H9 (cell line): Measurements from ENCODE around the gene DDX27. TPM values are rescaled to one million over a fixed set of nuclear protein-coding genes. Genes with fewer than 3 reads are reported as not detected.
"Not testable (repeated sequence)": the region's sequence is repeated elsewhere in the genome, so short reads cannot be mapped to it uniquely, and the experiment has no call there.

Source experiments
- DNase-seq: peaks from one replicate; pipeline ENCODE4 v3.0.0-alpha.2; 2017
- H2AFZ ChIP-seq: one replicate; pipeline ENCODE4 v1.6.1; 2013; ENCODE audit warnings: mild to moderate bottlenecking, low read length, control low read depth, moderate library complexity
- H2AK5ac ChIP-seq: 2 replicates; pipeline ENCODE4 v1.6.1; 2013; ENCODE audit warnings: low read length, control low read depth, mixed read lengths; ENCODE audit not compliant: insufficient read length
- H2BK120ac ChIP-seq: one replicate; pipeline ENCODE4 v1.6.1; 2013; ENCODE audit warnings: low read depth, mild to moderate bottlenecking, low read length, control low read depth, inconsistent platforms; ENCODE audit not compliant: poor library complexity, severe bottlenecking
- H2BK12ac ChIP-seq: 2 replicates; pipeline ENCODE4 v1.6.1; 2013; ENCODE audit warnings: low read length, control low read depth, mixed read lengths, low read depth; ENCODE audit not compliant: insufficient read length
- H2BK15ac ChIP-seq: 2 replicates; pipeline ENCODE4 v1.6.1; 2013; ENCODE audit warnings: low read depth, low read length, control low read depth
- H2BK20ac ChIP-seq: one replicate; pipeline ENCODE4 v1.6.1; 2013; ENCODE audit warnings: low read depth, mild to moderate bottlenecking, low read length, control low read depth, inconsistent platforms; ENCODE audit not compliant: poor library complexity, severe bottlenecking
- H2BK5ac ChIP-seq: 2 replicates; pipeline ENCODE4 v1.6.1; 2013; ENCODE audit warnings: low read length, control low read depth, mixed read lengths; ENCODE audit not compliant: insufficient read length
- H3K14ac ChIP-seq: 2 replicates; pipeline ENCODE4 v1.6.1; 2013; ENCODE audit warnings: low read length, control low read depth; ENCODE audit not compliant: insufficient read depth
- H3K18ac ChIP-seq: 2 replicates; pipeline ENCODE4 v1.6.1; 2013; ENCODE audit warnings: low read depth, mild to moderate bottlenecking, mixed read lengths, low read length, control low read depth; ENCODE audit not compliant: insufficient read length
- H3K23ac ChIP-seq: 2 replicates; pipeline ENCODE4 v1.6.1; 2013; ENCODE audit warnings: low read length, control low read depth, mixed read lengths, low read depth; ENCODE audit not compliant: insufficient read length
- H3K23me2 ChIP-seq: 2 replicates; pipeline ENCODE4 v1.6.1; 2013; ENCODE audit warnings: low read depth, mild to moderate bottlenecking, mixed read lengths, low read length, control low read depth; ENCODE audit not compliant: insufficient read length, poor library complexity, severe bottlenecking
- H3K27ac ChIP-seq: 2 replicates; pipeline ENCODE4 v1.5.1; 2013; ENCODE audit warnings: low read length, control low read depth, mixed read lengths, low read depth; ENCODE audit not compliant: insufficient read length
- H3K27me3 ChIP-seq: 2 replicates; pipeline ENCODE4 v1.6.1; 2013; ENCODE audit warnings: low read length, control low read depth, inconsistent platforms; ENCODE audit not compliant: insufficient read depth
- H3K4ac ChIP-seq: 2 replicates; pipeline ENCODE4 v1.6.1; 2013; ENCODE audit warnings: low read depth, mild to moderate bottlenecking, control low read depth, inconsistent platforms, low read length, moderate library complexity
- H3K4me1 ChIP-seq: 2 replicates; pipeline ENCODE4 v1.6.1; 2013; ENCODE audit warnings: low read length, control low read depth, inconsistent platforms; ENCODE audit not compliant: insufficient read depth
- H3K4me2 ChIP-seq: 2 replicates; pipeline ENCODE4 v1.6.1; 2013; ENCODE audit warnings: low read length, control low read depth, mixed read lengths; ENCODE audit not compliant: insufficient read length, insufficient read depth
- H3K56ac ChIP-seq: 2 replicates; pipeline ENCODE4 v1.6.1; 2013; ENCODE audit warnings: low read depth, mild to moderate bottlenecking, mixed read lengths, low read length, control low read depth; ENCODE audit not compliant: insufficient read length
- H3K79me1 ChIP-seq: 2 replicates; pipeline ENCODE4 v1.6.1; 2013; ENCODE audit warnings: low read depth, mild to moderate bottlenecking, moderate library complexity, low read length, control low read depth, inconsistent platforms; ENCODE audit not compliant: insufficient read depth, poor library complexity, severe bottlenecking
- H3K79me2 ChIP-seq: 2 replicates; pipeline ENCODE4 v1.6.1; 2013; ENCODE audit warnings: low read length, control low read depth, inconsistent platforms; ENCODE audit not compliant: insufficient read depth
- H3K9ac ChIP-seq: 2 replicates; pipeline ENCODE4 v1.6.1; 2013; ENCODE audit warnings: low read length, control low read depth, mixed read lengths; ENCODE audit not compliant: insufficient read length; ENCODE audit errors: extremely low read depth
- H3K9me3 ChIP-seq: one replicate; pipeline ENCODE4 v1.6.1; 2013; ENCODE audit warnings: low read depth, low read length, inconsistent platforms; ENCODE audit not compliant: control insufficient read depth
- H3T11ph ChIP-seq: one replicate; pipeline ENCODE4 v1.6.1; 2013; ENCODE audit warnings: mild to moderate bottlenecking, low read length, control low read depth, inconsistent platforms
- H4K20me1 ChIP-seq: one replicate; pipeline ENCODE4 v1.6.1; 2013; ENCODE audit not compliant: control insufficient read depth, insufficient read length, insufficient read depth
- H4K5ac ChIP-seq: 2 replicates; pipeline ENCODE4 v1.6.1; 2013; ENCODE audit warnings: low read depth, mild to moderate bottlenecking, mixed read lengths, low read length, control low read depth; ENCODE audit not compliant: insufficient read length
- H4K8ac ChIP-seq: replicated peaks from 2 replicates; pipeline ENCODE4 v1.6.1; 2013; ENCODE audit warnings: low read length, control low read depth, mixed read lengths, low read depth; ENCODE audit not compliant: insufficient read length
- H4K91ac ChIP-seq: 2 replicates; pipeline ENCODE4 v1.6.1; 2013; ENCODE audit warnings: low read depth, mild to moderate bottlenecking, moderate library complexity, mixed read lengths, low read length, control low read depth; ENCODE audit not compliant: insufficient read length
- H3K27ac Mint-ChIP-seq, 3 experiments: 2 replicates in 2 of 3; 3 replicates in 1 of 3; pipeline ENCODE4 v1.8.0; 2020 to 2021; ENCODE audit warnings: mixed read lengths in 3 of 3, mild to moderate bottlenecking in 1 of 3, moderate library complexity in 1 of 3
- H3K27me3 Mint-ChIP-seq: 2 replicates; pipeline ENCODE4 v1.8.0; 2021; ENCODE audit warnings: low read depth, mild to moderate bottlenecking, moderate library complexity, mixed read lengths
- H3K36me3 Mint-ChIP-seq, 3 experiments: 2 replicates in 2 of 3; 3 replicates in 1 of 3; pipeline ENCODE4 v1.8.0; 2020 to 2021; ENCODE audit warnings: low read depth in 3 of 3, mixed read lengths in 3 of 3; ENCODE audit not compliant: insufficient read depth in 1 of 3
- H3K4me1 Mint-ChIP-seq, 2 experiments: 2 replicates each; pipeline ENCODE4 v1.8.0; 2020; ENCODE audit warnings: mixed read lengths in 2 of 2
- H3K4me3 Mint-ChIP-seq, 2 experiments: 2 replicates in 1 of 2; 3 replicates in 1 of 2; pipeline ENCODE4 v1.8.0; 2020 to 2021; ENCODE audit warnings: mild to moderate bottlenecking in 2 of 2, mixed read lengths in 2 of 2, moderate library complexity in 1 of 2
- H3K9me3 Mint-ChIP-seq, 2 experiments: 2 replicates in 1 of 2; 3 replicates in 1 of 2; pipeline ENCODE4 v1.8.0; 2020; ENCODE audit warnings: mild to moderate bottlenecking in 2 of 2, mixed read lengths in 2 of 2, moderate library complexity in 1 of 2
- CTCF ChIP-seq: fragments of 200-600 bp; sonication (generic); conservative IDR thresholded peaks from 3 replicates; pipeline ENCODE4 v1.8.0; 2021; ENCODE audit warnings: antibody characterized with exemption, mild to moderate bottlenecking
- WGBS: extraction: QIAGEN DNeasy Blood & Tissue Kit; methylation state at CpG from one replicate; pipeline ENCODE4 v1.1.7; 2013; ENCODE audit warnings: missing lambda C conversion rate, low lambda C conversion rate, mixed read lengths; ENCODE audit not compliant: insufficient read length; ENCODE audit errors: extremely low coverage; 5-methylcytosine and 5-hydroxymethylcytosine counted together
- total RNA-seq: library from RNA; stranded (reverse); gene quantifications from 2 replicates; pipeline ENCODE4 v1.2.1, GENCODE V29; 2021

DDX27 gene
- total RNA-seq, 1 experiment from 2014 or later, result 46.9 TPM

- Histone ChIP-seq H3K4me1 (no peaks in the 10 kb centered on the region), H3K23ac (no peak within 1 kb of the TSS), H3K79me1 (peaks cover 5% of the 10 kb centered on the region), H3K18ac (no peak within 1 kb of the TSS), H3K56ac (no peak within 1 kb of the TSS), H4K91ac (no peak within 1 kb of the TSS), H3K9me3 (no peaks in the 10 kb centered on the region), H2BK12ac (no peak within 1 kb of the TSS), H3K23me2 (peaks cover 9% of the 10 kb centered on the region), H3K79me2 (peaks cover 34% of the 10 kb centered on the region), H3K9ac (peak within 1 kb of the TSS; percentile 71), H2BK20ac (no peak within 1 kb of the TSS), H4K8ac (no peak within 1 kb of the TSS), H4K5ac (no peak within 1 kb of the TSS), H2AFZ (peak within 1 kb of the TSS; percentile 96), H3K4me2 (peak within 1 kb of the TSS; percentile 94), H3K14ac (0 out of 2 replicates have a peak within 1 kb of the TSS, but pooled peaks have one; percentile 70), H3K27ac (no peak within 1 kb of the TSS), H2BK5ac (no peak within 1 kb of the TSS), H3K4ac (no peak within 1 kb of the TSS), H2BK15ac (no peak within 1 kb of the TSS; the same call in 1 of the 2 replicates), H4K20me1 (no peaks in the 10 kb centered on the region), H3K27me3 (no peaks in the 10 kb centered on the region), H2BK120ac (no peak within 1 kb of the TSS), H2AK5ac (no peak within 1 kb of the TSS), H3T11ph (no peak within 1 kb of the TSS)
- peak within 1 kb of the TSS; percentile 2 to 93 (median 92); a peak in 4 of 7 replicates for H3K27ac Mint-ChIP-seq
- WGBS, result no CpG with 5 or more reads among the region's 89 CpGs
- H3K27me3 Mint-ChIP-seq, result no peaks in the 10 kb centered on the region; the same call in 1 of the 2 replicates
- peaks cover 0 to 4% (median 0%) of the 10 kb centered on the region in 3 experiments; a peak in 3 of 7 replicates for H3K36me3 Mint-ChIP-seq
- DNase-seq, result peak; percentile 98
- no peak for TF ChIP-seq CTCF
- H3K4me1 Mint-ChIP-seq, result peaks cover 20 to 22% of the 10 kb centered on the region in 2 experiments
- peak within 1 kb of the TSS; percentile 89 to 97 for H3K4me3 Mint-ChIP-seq
- H3K9me3 Mint-ChIP-seq, result no peaks in the 10 kb centered on the region
Measured at GRCh38 chr20:49187851-49188641, 31.2 kb upstream of the DDX27 start, which contains the start of gene STAU1. Gene STAU1, minus strand, starts transcription at chr20:49188334. Its CDS starts 22,133 bp downstream, at chr20:49166201.

- not testable (repeated sequence) for H4K5ac ChIP-seq, H3K4me1 ChIP-seq, H3K36me3 Mint-ChIP-seq, H3K79me1 ChIP-seq, H3K4me2 ChIP-seq, H2BK20ac ChIP-seq, H4K8ac ChIP-seq, H2AK5ac ChIP-seq, H3K18ac ChIP-seq, H3T11ph ChIP-seq, H4K91ac ChIP-seq, H2BK12ac ChIP-seq, H2BK15ac ChIP-seq, H3K27ac Mint-ChIP-seq, H3K4ac ChIP-seq, H2BK120ac ChIP-seq, H3K9me3 ChIP-seq, H3K9ac ChIP-seq, H2BK5ac ChIP-seq, DNase-seq, H3K56ac ChIP-seq, H3K79me2 ChIP-seq, H3K14ac ChIP-seq, H3K27me3 Mint-ChIP-seq, H3K9me3 Mint-ChIP-seq, H3K4me3 Mint-ChIP-seq, H3K27ac ChIP-seq, H2AFZ ChIP-seq, H3K4me1 Mint-ChIP-seq, H3K23ac ChIP-seq, H3K27me3 ChIP-seq, H3K23me2 ChIP-seq, H4K20me1 ChIP-seq
- no CpG with 5 or more reads among the region's 11 CpGs for WGBS
Measured at GRCh38 chr20:49192944-49193518, 26.2 kb upstream of the DDX27 start.
